Effector memory CD4-positive, alpha-beta T cell (primary cell): ENCODE results near the gene KLK8.

Experiments used
- DNase-seq, 3 donors: peaks; one replicate each; pipeline ENCODE4 v3.0.0-alpha.2; 2020
- H3K27ac ChIP-seq: 2 replicates; pipeline ENCODE4 v1.7.0; 2013; ENCODE audit warnings: mild to moderate bottlenecking, low read length, moderate library complexity; ENCODE audit not compliant: insufficient read depth, poor library complexity, severe bottlenecking
- H3K27me3 ChIP-seq: replicated peaks from 2 replicates; pipeline ENCODE4 v1.7.0; 2013; ENCODE audit warnings: mild to moderate bottlenecking, low read length; ENCODE audit not compliant: insufficient read depth, control insufficient read depth, poor library complexity, severe bottlenecking
- H3K36me3 ChIP-seq: 2 replicates; pipeline ENCODE4 v1.7.0; 2013; ENCODE audit warnings: mild to moderate bottlenecking, low read length, moderate library complexity; ENCODE audit not compliant: control insufficient read depth, insufficient read depth
- H3K4me1 ChIP-seq: 2 replicates; pipeline ENCODE4 v1.7.0; 2013; ENCODE audit warnings: low read length, mild to moderate bottlenecking; ENCODE audit not compliant: control insufficient read depth, insufficient read depth, poor library complexity, severe bottlenecking
- H3K4me3 ChIP-seq: 2 replicates; pipeline ENCODE4 v1.7.0; 2013; ENCODE audit warnings: low read length, low read depth, mild to moderate bottlenecking; ENCODE audit not compliant: insufficient read depth, poor library complexity, severe bottlenecking
- H3K9me3 ChIP-seq: 2 replicates; pipeline ENCODE4 v1.7.0; 2013; ENCODE audit warnings: mild to moderate bottlenecking, low read length, moderate library complexity; ENCODE audit not compliant: control insufficient read depth

KLK8 gene

DNA sequence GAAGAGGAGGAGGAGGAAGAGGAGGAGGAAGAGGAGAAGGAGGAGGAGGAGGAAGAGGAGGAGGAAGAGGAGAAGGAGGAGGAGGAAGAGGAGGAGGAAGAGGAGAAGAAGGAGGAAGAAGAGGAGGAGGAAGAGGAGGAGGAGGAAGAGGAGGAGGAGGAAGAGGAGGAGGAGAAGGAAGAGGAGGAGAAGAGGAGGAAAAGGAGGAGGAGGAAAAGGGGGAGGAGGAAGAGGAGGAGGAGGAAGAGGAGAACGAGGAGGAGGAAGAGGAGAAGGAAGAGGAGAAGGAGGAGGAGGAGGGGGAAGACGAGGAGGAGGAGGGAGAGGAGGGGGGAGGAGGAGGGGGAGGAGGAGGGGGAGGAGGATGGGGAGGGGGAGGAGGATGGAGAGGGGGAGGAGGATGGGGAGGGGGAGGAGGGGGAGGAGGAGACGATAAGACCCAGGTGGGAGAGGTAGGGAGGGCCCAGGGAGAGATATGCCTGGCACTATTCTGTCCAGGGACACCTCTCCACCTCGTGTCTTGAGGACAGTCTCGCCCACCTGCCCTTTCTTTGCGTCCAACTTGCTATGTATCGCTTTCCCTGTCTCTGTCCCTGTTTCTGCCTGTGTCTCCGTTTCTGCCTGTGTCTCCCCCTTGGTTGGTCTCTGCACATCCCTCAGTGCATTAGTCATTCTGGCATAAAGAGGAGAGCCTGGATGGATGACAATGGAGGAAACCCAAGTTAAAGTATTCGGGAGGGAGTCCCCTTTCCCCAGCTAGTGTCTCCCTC lies 41.5 kb downstream of the KLK8 start:
- no peaks in the 10 kb centered on the region for H3K4me1 ChIP-seq
- H3K27ac ChIP-seq = no peak overlapping the region
- no peak overlapping the region for H3K4me3 ChIP-seq
- DNase-seq = no peak
- no peaks in the 10 kb centered on the region for H3K9me3 ChIP-seq
- no peaks in the 10 kb centered on the region for H3K27me3 ChIP-seq
- no peaks in the 10 kb centered on the region for H3K36me3 ChIP-seq

GRCh38 chr19:50957587-50957986 lies 43.8 kb downstream of the KLK8 start:
- H3K36me3 ChIP-seq = no peaks in the 10 kb centered on the region
- H3K9me3 ChIP-seq = no peaks in the 10 kb centered on the region
- H3K27me3 ChIP-seq = no peaks in the 10 kb centered on the region
- no peak overlapping the region for H3K4me3 ChIP-seq
- no peak overlapping the region for H3K27ac ChIP-seq
- H3K4me1 ChIP-seq = no peaks in the 10 kb centered on the region
- DNase-seq = no peak

DNA sequence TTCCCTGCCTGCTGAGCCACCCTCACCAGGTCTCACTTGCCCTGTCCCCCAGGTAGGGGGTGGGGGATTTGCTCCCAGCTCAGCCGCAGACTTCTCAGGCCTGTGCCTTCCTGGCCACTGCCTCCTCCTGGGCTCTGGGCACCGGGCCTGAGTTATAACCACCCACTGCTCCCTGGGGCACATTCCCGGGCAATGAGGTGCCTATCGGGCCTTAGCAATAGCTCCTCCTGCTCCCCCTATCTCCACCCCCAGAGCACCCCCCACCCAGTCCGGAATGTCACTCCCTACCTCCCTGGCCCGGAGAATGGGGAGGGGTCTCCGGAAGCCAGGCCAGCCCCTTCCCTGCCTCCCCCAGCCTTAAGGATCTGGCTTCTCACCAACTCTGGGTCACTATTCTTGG lies 48.5 kb downstream of the KLK8 start, which contains the start of gene KLK5:
Gene KLK5, minus strand, starts transcription at position 129 of the 400 bp plus-strand sequence. CDS start 381 bp downstream, outside the sequence.
- DNase-seq = no peak
- Histone ChIP-seq H3K36me3 (no peaks in the 10 kb centered on the region), H3K27me3 (no peaks in the 10 kb centered on the region), H3K27ac (no peak within 1 kb of the TSS), H3K4me3 (no peak within 1 kb of the TSS), H3K4me1 (no peaks in the 10 kb centered on the region), H3K9me3 (no peaks in the 10 kb centered on the region)

DNA sequence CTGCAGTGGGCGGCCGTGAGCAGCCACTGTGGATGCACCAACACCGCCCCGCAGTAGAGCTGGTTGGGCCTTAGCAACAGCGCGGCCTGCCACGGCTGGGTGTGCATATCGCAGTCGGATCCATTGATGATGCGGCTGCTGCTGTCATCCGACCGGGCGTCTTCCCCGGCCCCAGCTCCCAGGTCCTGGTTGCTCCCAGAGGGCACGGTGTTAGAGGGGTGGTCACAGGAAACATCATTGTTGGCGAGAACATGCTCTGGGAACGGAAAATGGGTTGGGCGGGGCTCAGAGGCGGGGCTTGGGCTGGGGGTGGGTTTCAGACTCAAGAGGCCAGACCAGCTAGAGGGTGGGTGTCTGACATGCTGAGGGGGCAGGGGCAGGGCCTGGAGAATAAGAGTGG lies 51.5 kb downstream of the KLK8 start:
- no peak for DNase-seq
- Histone ChIP-seq H3K36me3 (no peaks in the 10 kb centered on the region), H3K4me3 (no peak overlapping the region), H3K4me1 (no peaks in the 10 kb centered on the region), H3K27ac (no peak overlapping the region), H3K27me3 (no peaks in the 10 kb centered on the region), H3K9me3 (no peaks in the 10 kb centered on the region)

DNA sequence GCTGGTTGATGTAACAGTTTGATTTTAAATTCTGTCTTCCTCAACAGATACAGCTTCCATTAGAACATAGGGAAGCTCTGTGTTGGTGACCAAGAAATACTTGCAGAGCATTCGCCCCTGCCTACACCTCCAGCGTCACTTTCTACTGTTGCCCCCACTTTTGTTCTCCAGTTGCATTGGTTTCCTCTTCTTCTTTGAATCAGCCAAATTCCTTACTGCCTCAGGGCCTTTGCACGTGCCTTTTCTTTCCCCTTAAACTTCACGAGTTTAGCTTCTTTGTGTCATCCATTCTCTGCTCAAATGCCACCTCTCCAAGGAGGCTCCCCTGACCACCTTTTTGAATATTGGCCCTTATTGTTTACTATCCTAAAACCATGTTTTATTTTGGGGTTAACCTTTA lies 54.3 kb downstream of the KLK8 start:
- no peaks in the 10 kb centered on the region for H3K27me3 ChIP-seq
- H3K4me3 ChIP-seq = no peak overlapping the region
- no peak for DNase-seq
- H3K4me1 ChIP-seq = no peaks in the 10 kb centered on the region
- no peaks in the 10 kb centered on the region for H3K36me3 ChIP-seq
- no peaks in the 10 kb centered on the region for H3K9me3 ChIP-seq
- no peak overlapping the region for H3K27ac ChIP-seq
